T-cell (primary cell): ENCODE data around the gene GJB1. TPM values are rescaled to one million over a fixed set of nuclear protein-coding genes. Genes with fewer than 3 reads are reported as not detected.

ENCODE experiments used
- ATAC-seq, 4 experiments: fragments of 200-7000 bp in 3 of 4; fragments of 150-1000 bp in 1 of 4; cut with Tn5 transposase; replicated peaks in 1 of 4; 1 replicate in 3 of 4; 2 replicates in 1 of 4; pipeline ENCODE4 v1.10.0; 2021; ENCODE audit warnings: moderate library complexity in 3 of 4, mild to moderate bottlenecking in 2 of 4, moderate number of reproducible peaks in 1 of 4
- CTCF ChIA-PET, 2 donors: fragments of 300-600 bp; sonication (Branson Sonifier 250); formaldehyde crosslinking; loops; one replicate each; lab custom pipeline; 2022; ENCODE audit warnings: antibody characterized with exemption in 2 of 2; lab: Charles Lee
- POLR2A ChIA-PET, 2 donors: fragments of 300-600 bp; sonication (Branson Sonifier 250); formaldehyde crosslinking; loops; one replicate each; lab custom pipeline; 2022; ENCODE audit warnings: antibody characterized with exemption in 2 of 2; lab: Charles Lee
- DNase-seq, 35 experiments: peaks; one replicate each; pipeline versions ENCODE4 v3.0.0 to v3.0.0-alpha.2; 2013 to 2023
- H3K27ac ChIP-seq: one replicate; pipeline ENCODE4 v1.5.1; 2013; ENCODE audit warnings: low read length
- H3K27me3 ChIP-seq, 2 experiments: replicated peaks in 1 of 2; 1 replicate in 1 of 2; 2 replicates in 1 of 2; pipeline versions ENCODE4 v1.6.1 to v1.7.0; 2013; ENCODE audit warnings: low read length in 1 of 2, mixed read lengths in 1 of 2; ENCODE audit not compliant: control insufficient read depth in 2 of 2, insufficient read depth in 2 of 2; ENCODE audit errors: extremely low read depth in 1 of 2
- H3K36me3 ChIP-seq, 2 donors: 1 replicate in 1 of 2; 2 replicates in 1 of 2; pipeline versions ENCODE4 v1.6.1 to v1.7.0; 2013; ENCODE audit warnings: low read length in 1 of 2; ENCODE audit not compliant: control insufficient read depth in 2 of 2, insufficient read depth in 1 of 2; ENCODE audit errors: extremely low read depth in 1 of 2
- H3K4me1 ChIP-seq, 2 experiments: 1 replicate in 1 of 2; 2 replicates in 1 of 2; pipeline versions ENCODE4 v1.6.1 to v1.7.0; 2013; ENCODE audit warnings: low read length in 2 of 2, mixed read lengths in 1 of 2; ENCODE audit not compliant: insufficient read depth in 2 of 2, control insufficient read depth in 1 of 2; ENCODE audit errors: extremely low read depth in 1 of 2
- H3K4me3 ChIP-seq, 2 donors: 1 replicate in 1 of 2; 2 replicates in 1 of 2; pipeline versions ENCODE4 v1.5.1 to v1.7.0; 2013; ENCODE audit warnings: mild to moderate bottlenecking in 2 of 2, low read length in 1 of 2, moderate library complexity in 1 of 2; ENCODE audit not compliant: control insufficient read depth in 1 of 2; ENCODE audit errors: extremely low read depth in 1 of 2
- H3K9me3 ChIP-seq: 2 replicates; pipeline ENCODE4 v1.7.0; 2013
- H3K27ac Mint-ChIP-seq, 2 donors: one replicate each; pipeline ENCODE4 v1.8.0; 2020 to 2021; ENCODE audit warnings: mild to moderate bottlenecking in 2 of 2, mixed read lengths in 2 of 2
- H3K27me3 Mint-ChIP-seq, 2 donors: one replicate each; pipeline ENCODE4 v1.8.0; 2021 to 2022; ENCODE audit warnings: mixed read lengths in 2 of 2
- H3K36me3 Mint-ChIP-seq: one replicate; pipeline ENCODE4 v1.8.0; 2021; ENCODE audit warnings: mixed read lengths
- H3K4me1 Mint-ChIP-seq, 3 donors: one replicate each; pipeline ENCODE4 v1.8.0; 2020 to 2022; ENCODE audit warnings: mixed read lengths in 3 of 3, mild to moderate bottlenecking in 1 of 3
- H3K4me3 Mint-ChIP-seq, 3 donors: one replicate each; pipeline ENCODE4 v1.8.0; 2020 to 2022; ENCODE audit warnings: mild to moderate bottlenecking in 3 of 3, mixed read lengths in 3 of 3, moderate library complexity in 3 of 3
- H3K9me3 Mint-ChIP-seq, 3 donors: one replicate each; pipeline ENCODE4 v1.8.0; 2020 to 2022; ENCODE audit warnings: mixed read lengths in 3 of 3
- WGBS: methylation state at CpG from one replicate; pipeline ENCODE4 v1.1.5; 2013; ENCODE audit warnings: missing lambda C conversion rate; ENCODE audit not compliant: insufficient coverage; 5-methylcytosine and 5-hydroxymethylcytosine counted together
- total RNA-seq, 35 experiments: library from RNA in 6 of 35; stranded (reverse) in 6 of 35; fragments of 120-200 nt in 1 of 35; gene quantifications; one replicate each; pipeline versions ENCODE4 v1.2.1 to v1.2.4 and lab custom pipeline; 2013 to 2026

The GJB1 gene
- total RNA-seq (under 1 TPM in 2 of 5 donors, not detected in 3; 0.23 TPM), total RNA-seq (lab: John Stamatoyannopoulos, UW) (0 to 0.34 (median 0) reads per million in 29 experiments)
- not detected for total RNA-seq (2013)

DNA sequence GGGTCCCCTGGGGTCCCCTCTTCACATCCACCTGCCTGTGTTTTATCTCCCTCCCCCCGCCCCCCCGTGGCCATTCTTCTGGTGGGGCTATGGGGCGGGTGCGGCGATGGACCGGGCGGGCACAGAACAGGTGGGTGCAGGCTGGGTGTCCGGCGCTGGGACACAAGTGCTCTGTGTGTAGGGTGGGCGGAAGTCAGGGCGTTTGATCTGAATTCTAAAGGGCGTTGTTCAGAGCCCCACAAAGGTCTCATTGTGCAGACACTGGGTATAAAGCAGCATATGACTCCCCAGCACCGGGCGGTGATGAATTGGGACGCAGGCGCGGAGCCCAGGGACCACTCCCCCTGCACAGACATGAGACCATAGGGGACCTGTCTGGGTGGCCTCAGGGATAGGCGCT, at the start of gene GJB1:
Gene GJB1, plus strand, starts transcription at position 296 of the 400 bp plus-strand sequence. CDS start 484 bp downstream, outside the sequence.
- H3K27me3 Mint-ChIP-seq = peaks cover 3 to 27% of the 10 kb centered on the region in 2 donors
- CTCF ChIA-PET = interaction anchor here in 1 of 2 donors (0.5 kb wide), 1 partner anchor 123 kb away, joined by 4 read pairs; no protein-coding TSS in a partner anchor

DNA sequence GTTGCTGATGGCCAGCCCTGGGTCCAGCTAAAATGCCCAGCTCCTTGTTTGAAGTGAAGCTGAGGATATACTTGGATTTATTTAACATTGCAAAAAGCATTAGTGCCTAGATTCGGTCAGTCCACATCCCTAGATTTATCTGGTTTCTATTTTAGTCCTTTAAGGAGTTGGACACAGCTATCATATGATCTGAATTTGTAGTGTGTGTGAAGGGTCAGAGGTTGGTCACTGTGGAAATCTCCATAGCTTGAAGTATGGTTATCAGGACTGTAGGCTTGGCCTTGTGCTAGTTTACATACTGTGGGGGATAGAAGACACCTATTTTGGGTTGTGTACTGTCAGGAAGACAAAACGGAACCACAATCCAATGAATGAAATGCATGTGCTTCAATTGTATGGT, 49.6 kb upstream of the GJB1 start:
- no peaks in the 10 kb centered on the region for H3K9me3 Mint-ChIP-seq
- WGBS = 83% methylated on average over 1 of the region's 2 CpGs
- Histone ChIP-seq H3K4me3 (no peak overlapping the region), H3K36me3 (peaks cover 0 to 5% of the 10 kb centered on the region in 2 donors), H3K9me3 (no peaks in the 10 kb centered on the region), H3K27ac (no peak overlapping the region), H3K4me1 (no peaks in the 10 kb centered on the region), H3K27me3 (no peaks in the 10 kb centered on the region)
- ChIA-PET CTCF (interaction anchor here in 1 of 2 donors (0.6 kb wide), 1 partner anchor 9 kb away, joined by 3 read pairs; no protein-coding TSS in a partner anchor), POLR2A (no interaction called here)
- H3K36me3 Mint-ChIP-seq = peaks cover 14% of the 10 kb centered on the region
- ATAC-seq (no peak), DNase-seq (no peak)
- H3K4me3 Mint-ChIP-seq = no peak overlapping the region
- H3K27me3 Mint-ChIP-seq = peaks cover 0 to 9% of the 10 kb centered on the region in 2 donors
- H3K27ac Mint-ChIP-seq = no peak overlapping the region
- peaks cover 4 to 11% (median 6%) of the 10 kb centered on the region in 3 donors for H3K4me1 Mint-ChIP-seq

More for the DNA sequence above, at the start of gene GJB1:
- H3K4me1 Mint-ChIP-seq = no peaks in the 10 kb centered on the region
- no peaks in the 10 kb centered on the region for H3K4me1 ChIP-seq
- no CpG with 5 or more reads among the region's 18 CpGs for WGBS
- H3K4me3 ChIP-seq = no peak within 1 kb of the TSS
- H3K36me3 ChIP-seq = no peaks in the 10 kb centered on the region
- H3K9me3 Mint-ChIP-seq = no peaks in the 10 kb centered on the region
- H3K4me3 Mint-ChIP-seq = no peak within 1 kb of the TSS
- no peak within 1 kb of the TSS for H3K27ac Mint-ChIP-seq
- H3K9me3 ChIP-seq = no peaks in the 10 kb centered on the region
- no peak within 1 kb of the TSS for H3K27ac ChIP-seq
- H3K36me3 Mint-ChIP-seq = no peaks in the 10 kb centered on the region
- POLR2A ChIA-PET = interaction anchor here in 1 of 2 donors (0.6 kb wide), 1 partner anchor 22 kb away, joined by 3 read pairs; no protein-coding TSS in a partner anchor
- ATAC-seq = no peak
- H3K27me3 ChIP-seq = peaks cover 0 to 4% of the 10 kb centered on the region in 2 experiments
- no peak for DNase-seq

DNA sequence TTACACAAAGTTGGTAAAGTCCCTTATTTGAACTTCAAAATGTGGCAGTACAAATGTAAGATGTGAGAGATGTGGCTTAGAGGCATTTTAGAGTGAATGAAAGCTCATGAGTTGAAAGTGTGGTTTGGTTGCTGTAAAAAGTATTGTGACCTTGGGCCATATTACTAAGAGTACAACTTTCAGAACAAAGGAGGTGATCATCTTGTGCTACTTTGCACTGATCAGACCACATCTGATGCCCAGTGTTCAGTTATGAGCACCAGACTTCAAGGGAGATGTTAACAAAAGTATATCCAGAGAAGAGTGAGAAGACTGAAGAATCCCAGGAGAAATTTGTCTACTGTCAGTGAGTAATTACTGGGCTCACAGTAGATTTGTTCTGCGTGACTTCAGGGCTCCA, 48.2 kb upstream of the GJB1 start:
- Histone ChIP-seq H3K4me3 (no peak overlapping the region), H3K4me1 (no peaks in the 10 kb centered on the region), H3K27ac (no peak overlapping the region), H3K36me3 (peaks cover 0 to 5% of the 10 kb centered on the region in 2 donors), H3K9me3 (no peaks in the 10 kb centered on the region), H3K27me3 (no peaks in the 10 kb centered on the region)
- ChIA-PET POLR2A (no interaction called here), CTCF (interaction anchor here in 1 of 2 donors (0.5 kb wide), 1 partner anchor 205 kb away, joined by 3 read pairs; no protein-coding TSS in a partner anchor)
- Mint-ChIP-seq H3K4me1 (peaks cover 6 to 9% (median 9%) of the 10 kb centered on the region in 3 donors), H3K4me3 (no peak overlapping the region), H3K36me3 (peaks cover 14% of the 10 kb centered on the region), H3K27ac (no peak overlapping the region), H3K9me3 (no peaks in the 10 kb centered on the region), H3K27me3 (peaks cover 0 to 9% of the 10 kb centered on the region in 2 donors)
- DNase-seq (no peak), ATAC-seq (no peak)
- no CpG with 5 or more reads among the region's 1 CpG for WGBS

DNA sequence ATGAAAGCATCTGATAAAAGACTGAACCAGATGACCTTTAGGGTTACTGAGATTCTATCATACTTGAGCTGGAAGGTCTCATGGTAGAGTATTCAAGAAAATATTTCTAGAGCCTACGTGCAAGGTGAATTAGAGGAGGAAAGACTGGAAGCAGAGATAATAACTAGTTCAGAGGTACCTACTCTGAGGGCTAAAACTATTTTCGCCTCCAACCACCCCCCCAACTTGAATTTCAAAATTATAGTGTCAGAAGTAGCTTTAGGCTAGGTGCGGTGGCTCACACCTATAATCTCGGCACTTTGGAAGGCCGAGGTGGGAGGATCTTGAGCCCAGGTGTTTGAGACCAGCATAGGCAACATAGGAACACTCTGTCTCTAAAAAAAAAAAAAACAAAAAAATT, 47.5 kb upstream of the GJB1 start:
- Histone ChIP-seq H3K4me3 (no peak overlapping the region), H3K9me3 (no peaks in the 10 kb centered on the region), H3K4me1 (no peaks in the 10 kb centered on the region), H3K36me3 (peaks cover 0 to 5% of the 10 kb centered on the region in 2 donors), H3K27me3 (no peaks in the 10 kb centered on the region), H3K27ac (no peak overlapping the region)
- no CpG with 5 or more reads among the region's 5 CpGs for WGBS
- Mint-ChIP-seq H3K27ac (no peak overlapping the region), H3K27me3 (peaks cover 0 to 9% of the 10 kb centered on the region in 2 donors), H3K9me3 (no peaks in the 10 kb centered on the region), H3K4me3 (no peak overlapping the region), H3K36me3 (peaks cover 14% of the 10 kb centered on the region), H3K4me1 (peaks cover 6 to 14% (median 6%) of the 10 kb centered on the region in 3 donors)
- DNase-seq (no peak), ATAC-seq (no peak)
- POLR2A ChIA-PET = no interaction called here
- CTCF ChIA-PET = interaction anchor here (0.7 to 1.1 kb wide), 2 partner anchors 20 to 44 kb away, joined by 3 read pairs; no protein-coding TSS in a partner anchor

DNA sequence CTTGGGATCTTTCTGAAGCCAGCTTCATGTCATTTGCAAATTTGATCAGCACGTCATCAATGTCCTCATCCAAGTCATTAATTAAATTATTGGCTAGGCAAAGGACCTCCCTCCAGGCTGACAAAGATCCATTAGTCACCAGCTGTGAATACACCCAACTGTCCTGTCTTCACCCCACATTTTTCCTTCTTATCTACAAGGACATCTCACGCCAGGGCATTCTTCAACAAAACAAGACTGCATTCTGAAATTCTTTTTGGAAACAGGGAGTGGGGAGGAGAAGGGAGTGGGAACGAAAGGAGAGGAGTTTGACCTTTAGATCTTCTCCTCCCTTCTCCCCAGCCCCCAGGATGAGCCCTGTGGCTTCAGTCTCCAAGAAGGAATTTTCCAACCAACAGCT, 45.7 kb upstream of the GJB1 start:
- H3K4me3 ChIP-seq = no peak overlapping the region
- POLR2A ChIA-PET = no interaction called here
- H3K36me3 ChIP-seq = peaks cover 0 to 5% of the 10 kb centered on the region in 2 donors
- H3K36me3 Mint-ChIP-seq = peaks cover 14% of the 10 kb centered on the region
- H3K27ac ChIP-seq = no peak overlapping the region
- H3K4me1 Mint-ChIP-seq = peaks cover 0 to 16% (median 8%) of the 10 kb centered on the region in 3 donors
- 100% methylated on average over 1 of the region's 3 CpGs for whole genome bisulfite sequencing
- no peak for DNase-seq
- H3K9me3 Mint-ChIP-seq = no peaks in the 10 kb centered on the region
- H3K4me1 ChIP-seq = peaks cover 0 to 12% of the 10 kb centered on the region in 2 experiments
- peaks cover 0 to 9% of the 10 kb centered on the region in 2 donors for H3K27me3 Mint-ChIP-seq
- no peaks in the 10 kb centered on the region for H3K9me3 ChIP-seq
- no peaks in the 10 kb centered on the region for H3K27me3 ChIP-seq
- CTCF ChIA-PET = interaction anchor here (0.5 to 2.3 kb wide), 6 partner anchors 13 to 332 kb away, joined by 3 to 7 read pairs (median 4); partner anchors contain the start of gene NONO (in 1 of the 2)
- no peak overlapping the region for H3K27ac Mint-ChIP-seq
- ATAC-seq = no peak
- H3K4me3 Mint-ChIP-seq = no peak overlapping the region

DNA sequence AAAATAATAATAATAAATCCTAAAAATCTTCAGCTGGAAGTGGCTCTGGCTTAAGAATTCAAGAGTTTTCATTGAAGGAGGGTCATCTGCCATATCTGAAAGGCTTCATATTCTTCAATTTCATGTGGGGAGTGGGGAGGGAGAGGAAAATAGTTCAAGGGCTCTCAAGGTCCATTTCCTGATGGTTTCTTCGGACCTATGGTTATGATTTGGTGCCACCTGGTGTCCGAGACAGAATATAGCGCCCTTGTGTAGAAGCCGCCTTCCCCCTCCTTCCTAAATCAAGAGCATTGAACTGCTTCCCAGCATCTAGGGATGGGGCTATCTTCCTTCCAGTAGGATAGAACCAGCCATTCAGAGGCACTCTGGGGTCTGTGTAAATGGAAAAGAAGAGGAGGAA, 44.1 kb upstream of the GJB1 start:
- H3K4me3 ChIP-seq = no peak overlapping the region
- Mint-ChIP-seq H3K4me3 (no peak overlapping the region), H3K27me3 (peaks cover 0 to 6% of the 10 kb centered on the region in 2 donors), H3K36me3 (peaks cover 10% of the 10 kb centered on the region), H3K9me3 (no peaks in the 10 kb centered on the region), H3K4me1 (peaks cover 0 to 23% (median 14%) of the 10 kb centered on the region in 3 donors), H3K27ac (peak overlapping the region in 1 of 2 donors; percentile 11)
- H3K9me3 ChIP-seq = no peaks in the 10 kb centered on the region
- peaks cover 0 to 5% of the 10 kb centered on the region in 2 donors for H3K36me3 ChIP-seq
- no peaks in the 10 kb centered on the region for H3K27me3 ChIP-seq
- ChIA-PET CTCF (interaction anchor here (0.7 to 2.4 kb wide), 4 partner anchors 17 to 209 kb away, joined by 3 to 11 read pairs (median 5); no protein-coding TSS in a partner anchor), POLR2A (interaction anchor here in 1 of 2 donors (0.8 kb wide), 1 partner anchor 67 kb away, joined by 4 read pairs; the partner anchor contains the start of gene IL2RG)
- DNase-seq (peak in 27 of 35 experiments; percentile 4 to 75 (median 22)), ATAC-seq (no peak)
- no CpG with 5 or more reads among the region's 4 CpGs for WGBS
- H3K27ac ChIP-seq = no peak overlapping the region
- H3K4me1 ChIP-seq = peaks cover 0 to 19% of the 10 kb centered on the region in 2 experiments
